ENCODE data around the gene ZNF829.

DNA sequence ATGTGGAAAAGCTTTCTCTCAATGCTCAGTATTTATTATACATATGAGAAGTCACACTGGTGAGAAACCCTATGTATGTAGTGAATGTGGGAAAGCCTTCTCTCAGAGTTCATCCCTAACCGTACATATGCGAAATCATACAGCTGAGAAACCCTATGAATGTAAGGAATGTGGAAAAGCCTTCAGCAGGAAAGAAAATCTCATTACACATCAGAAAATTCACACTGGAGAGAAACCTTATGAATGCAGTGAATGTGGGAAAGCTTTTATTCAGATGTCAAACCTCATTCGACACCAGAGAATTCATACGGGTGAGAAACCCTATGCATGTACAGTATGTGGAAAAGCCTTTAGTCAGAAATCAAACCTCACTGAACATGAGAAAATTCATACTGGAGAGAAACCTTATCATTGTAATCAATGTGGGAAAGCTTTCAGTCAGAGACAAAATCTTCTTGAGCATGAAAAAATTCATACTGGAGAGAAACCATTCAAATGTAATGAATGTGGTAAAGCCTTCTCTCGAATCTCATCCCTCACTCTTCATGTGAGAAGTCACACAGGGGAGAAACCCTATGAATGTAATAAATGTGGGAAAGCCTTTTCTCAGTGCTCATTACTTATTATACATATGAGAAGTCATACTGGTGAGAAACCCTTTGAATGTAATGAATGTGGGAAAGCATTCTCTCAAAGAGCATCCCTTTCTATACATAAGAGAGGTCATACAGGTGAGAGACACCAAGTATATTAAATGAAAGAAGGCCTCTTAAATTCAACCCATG is 34.4 kb upstream of the ZNF829 start:
- TF ChIP-seq CTCF (conservative IDR thresholded peaks at IDR 0.05) (no peak), ZFX (IDR thresholded peaks at IDR 0.05) (no peak)
